Activated CD8-positive, alpha-beta memory T cell treated with anti-CD3 and anti-CD28 coated beads, Interleukin-2, amount 50 U/mL, for 48 hours (primary cell): ENCODE results near the gene RIMBP2.

ENCODE experiments used
- DNase-seq: peaks from one replicate; pipeline ENCODE4 v3.0.0-alpha.2; 2020

Gene RIMBP2

DNA sequence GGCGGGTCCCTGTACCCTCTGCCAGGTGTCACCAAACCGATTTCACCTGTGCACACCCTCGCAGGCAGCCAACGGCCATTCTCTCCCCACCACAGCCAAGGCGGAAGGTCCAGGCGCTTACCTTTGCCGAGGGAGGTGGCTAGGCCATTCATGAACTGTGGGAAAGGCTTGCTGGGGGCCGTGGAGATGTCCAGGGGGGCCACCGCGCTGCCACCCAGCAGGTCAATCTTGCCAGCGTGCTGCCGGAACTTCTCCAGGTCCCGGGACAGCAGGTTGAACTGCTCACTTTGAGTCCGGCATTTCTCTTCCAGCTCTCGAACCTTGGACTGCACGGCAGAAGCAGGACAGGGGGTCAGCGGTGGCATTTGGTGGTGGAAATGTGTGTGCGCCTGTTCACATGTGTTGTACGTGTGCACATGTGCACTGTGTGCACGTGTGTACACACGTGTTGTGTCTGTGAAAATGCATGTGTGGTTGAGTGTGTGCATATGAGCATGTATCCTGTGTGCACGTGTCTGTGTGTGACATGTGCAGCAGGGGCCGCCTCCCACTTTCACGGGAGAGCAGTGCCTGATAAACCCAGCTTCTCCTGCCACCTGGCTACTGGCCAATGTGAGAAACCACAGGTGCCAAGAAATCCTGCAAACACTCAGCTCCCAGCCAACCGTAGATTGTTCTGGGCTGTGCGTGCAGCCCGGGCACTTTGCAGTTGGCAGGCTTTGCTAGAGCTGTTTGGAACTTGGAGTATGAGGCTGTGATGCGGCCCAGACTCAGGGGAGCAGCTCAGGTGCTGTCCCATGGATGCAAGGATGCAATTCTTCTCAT is 259.5 kb downstream of the RIMBP2 start:
- DNase-seq, result no peak

DNA sequence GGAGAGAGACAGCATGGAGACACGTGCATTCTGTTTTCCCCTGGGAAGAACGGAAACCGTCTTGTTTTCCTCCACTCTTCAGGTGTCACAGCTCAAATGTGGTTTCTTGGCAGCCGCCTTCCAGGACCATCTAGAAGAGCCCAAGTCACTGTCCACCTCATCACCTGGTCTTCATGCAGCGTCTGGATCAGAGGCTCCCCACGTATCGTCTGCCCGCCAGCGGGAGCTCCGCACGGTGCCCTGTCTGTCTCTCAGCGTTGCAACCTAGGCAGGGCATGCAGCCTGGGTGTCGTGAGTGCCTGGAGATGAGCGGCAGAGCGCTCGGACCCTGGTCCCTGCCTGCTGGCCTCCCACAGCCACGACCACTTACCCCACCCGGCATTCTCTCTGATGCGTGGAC is 260.9 kb downstream of the RIMBP2 start:
- DNase-seq, result no peak

DNA sequence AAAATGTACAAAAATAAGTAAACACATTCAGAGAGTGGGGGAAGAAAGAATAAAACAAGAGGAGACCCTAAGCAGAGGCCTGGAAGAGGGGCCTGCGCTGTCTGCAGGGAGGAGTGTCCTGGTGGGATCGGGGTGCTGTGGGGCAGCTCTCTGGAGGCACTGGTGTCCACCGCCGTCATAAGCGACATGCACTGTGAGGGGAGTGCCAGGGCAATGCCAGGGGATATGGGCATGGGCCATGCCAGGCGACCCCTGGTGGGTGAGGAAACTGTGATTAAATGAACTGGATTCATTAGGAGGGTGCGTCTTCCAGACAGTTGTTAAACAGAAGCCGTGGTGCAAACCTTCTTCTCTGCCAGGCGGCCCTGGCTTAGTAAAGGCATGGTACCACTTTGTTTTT is 261.8 kb downstream of the RIMBP2 start:
- no peak for DNase-seq

DNA sequence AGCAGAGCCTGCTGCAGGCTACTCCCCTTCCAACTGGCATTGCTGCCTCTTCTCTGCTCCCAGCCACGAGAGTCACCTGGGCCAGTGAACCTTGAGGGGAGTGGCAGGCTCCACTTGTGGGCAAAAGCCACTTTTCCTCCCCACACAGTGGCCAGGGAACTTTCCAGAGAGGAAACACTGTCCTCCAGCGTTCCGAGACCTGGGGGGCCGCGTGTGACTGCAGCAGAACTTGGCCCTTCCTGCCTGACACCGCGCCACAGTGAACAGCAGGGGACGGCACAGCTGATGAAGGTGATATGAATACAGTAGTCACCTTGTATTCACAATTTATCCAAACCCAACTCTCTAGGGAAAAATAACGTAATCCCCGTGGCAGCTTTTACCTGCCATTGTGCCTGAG is 263.6 kb downstream of the RIMBP2 start:
- DNase-seq, result no peak

DNA sequence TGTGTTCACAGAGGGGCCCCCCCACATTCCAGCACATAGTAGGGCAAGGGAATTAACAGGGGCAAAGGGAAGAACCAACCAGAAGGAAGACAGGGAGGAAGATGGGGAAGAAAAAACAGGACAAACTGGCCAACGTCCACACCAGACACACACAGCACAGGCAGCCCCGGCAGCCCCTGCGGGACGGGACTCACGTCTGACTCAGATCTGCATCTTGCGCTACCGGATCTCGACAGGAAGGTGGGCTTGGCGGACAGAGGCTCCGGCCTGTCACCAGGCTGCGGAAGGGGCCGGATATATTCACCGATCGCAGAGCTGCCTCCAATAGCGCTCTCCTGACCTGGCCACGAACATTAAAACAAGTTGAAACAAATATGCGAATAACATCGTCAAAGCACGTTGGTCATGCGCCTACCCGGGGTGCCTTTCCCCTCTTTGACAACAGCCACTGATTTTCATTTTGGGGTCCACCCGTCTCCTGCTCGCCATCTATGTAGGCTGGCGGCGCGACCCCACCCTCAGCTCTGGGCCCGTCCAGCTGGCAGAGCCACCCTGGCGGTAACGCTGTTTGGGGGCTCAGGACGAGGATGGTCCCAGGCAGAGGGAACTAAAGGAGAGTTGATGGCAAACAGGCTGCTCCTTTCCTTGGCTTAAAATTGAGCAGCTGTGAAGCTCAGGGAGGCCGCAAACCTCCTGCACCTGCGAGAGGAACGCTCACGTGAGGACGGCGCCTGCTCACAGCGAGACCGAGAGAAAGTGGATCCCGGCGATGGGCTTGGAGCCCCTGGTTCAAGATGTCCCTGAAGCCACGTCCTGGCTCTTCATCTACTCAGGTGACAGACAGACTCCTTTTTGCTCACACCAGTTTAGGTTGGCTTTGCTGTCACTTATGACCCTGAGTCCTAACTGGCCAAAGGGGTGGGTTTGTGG is 264.8 kb downstream of the RIMBP2 start:
- no peak for DNase-seq

DNA sequence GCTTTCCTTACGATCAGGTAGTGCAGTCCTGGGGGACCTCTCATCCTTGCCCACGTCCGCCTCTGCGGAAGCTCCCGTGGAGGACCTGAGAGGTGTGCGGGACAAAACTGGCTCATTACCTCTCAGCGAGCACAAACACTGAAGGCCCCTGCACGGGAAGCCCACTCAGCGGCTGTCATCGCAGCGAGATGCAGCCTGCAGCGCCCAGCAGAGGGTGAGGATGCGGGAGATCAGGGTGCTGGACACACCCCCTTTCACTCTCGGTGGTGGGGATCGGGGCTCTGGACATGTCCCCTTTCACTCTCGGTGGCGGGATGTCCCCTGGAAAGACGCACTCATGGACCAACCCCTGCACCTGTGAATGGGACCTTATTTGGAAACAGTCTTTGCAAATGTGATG is 266.8 kb downstream of the RIMBP2 start:
- DNase-seq, result no peak

DNA sequence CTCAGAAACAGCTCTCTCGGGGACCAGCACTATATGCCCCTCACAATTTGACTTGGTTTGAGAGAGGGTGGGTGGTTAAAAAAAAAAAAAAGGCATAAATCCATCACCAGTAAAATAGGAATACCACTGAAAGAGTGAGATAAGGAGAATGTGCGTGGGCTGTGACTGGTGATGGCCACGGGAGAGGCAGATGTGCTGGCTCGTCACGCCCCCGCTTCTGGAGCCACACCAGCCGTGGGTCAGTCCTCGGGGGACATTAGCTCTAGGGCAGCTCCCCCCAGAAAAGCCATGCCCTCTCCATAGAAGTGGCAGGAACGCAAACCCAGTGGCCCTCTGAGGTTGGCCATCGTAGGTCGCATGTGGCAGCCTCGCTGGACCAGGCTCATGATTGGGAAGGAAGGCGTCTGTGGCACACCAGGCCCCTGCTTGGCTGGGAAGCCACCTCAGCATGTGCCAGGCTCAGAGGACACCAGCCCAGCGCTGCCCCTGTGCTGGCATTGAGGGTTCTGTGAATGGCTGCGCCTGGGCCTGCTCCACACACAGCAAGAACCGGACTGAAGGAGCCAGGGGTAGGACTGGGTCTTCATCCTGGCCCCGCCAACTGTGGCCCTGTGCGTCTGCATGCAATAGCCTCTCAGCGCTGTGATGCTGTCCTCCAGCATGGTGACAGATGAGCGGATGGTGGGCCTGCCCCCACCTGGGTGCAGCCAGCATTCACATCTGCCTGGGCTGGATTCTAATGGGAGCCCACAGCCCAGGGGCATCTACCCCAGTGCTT is 267.9 kb downstream of the RIMBP2 start:
- no peak for DNase-seq

DNA sequence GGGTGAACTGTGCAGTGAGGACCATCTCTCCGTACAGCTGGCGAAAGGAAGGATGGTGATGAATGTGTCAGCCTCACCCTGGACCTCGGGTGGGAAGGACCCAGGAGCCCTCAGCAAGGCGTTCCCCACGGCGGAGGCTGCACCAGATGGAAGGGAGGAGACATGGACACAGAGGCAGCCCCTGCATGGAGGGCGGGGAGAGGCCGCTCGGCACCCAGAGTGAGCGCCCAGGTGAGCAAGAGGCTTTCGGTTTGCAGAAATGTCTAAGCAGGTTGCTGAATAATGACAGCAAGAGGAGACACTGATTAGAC is 268.5 kb downstream of the RIMBP2 start:
- DNase-seq, result no peak

DNA sequence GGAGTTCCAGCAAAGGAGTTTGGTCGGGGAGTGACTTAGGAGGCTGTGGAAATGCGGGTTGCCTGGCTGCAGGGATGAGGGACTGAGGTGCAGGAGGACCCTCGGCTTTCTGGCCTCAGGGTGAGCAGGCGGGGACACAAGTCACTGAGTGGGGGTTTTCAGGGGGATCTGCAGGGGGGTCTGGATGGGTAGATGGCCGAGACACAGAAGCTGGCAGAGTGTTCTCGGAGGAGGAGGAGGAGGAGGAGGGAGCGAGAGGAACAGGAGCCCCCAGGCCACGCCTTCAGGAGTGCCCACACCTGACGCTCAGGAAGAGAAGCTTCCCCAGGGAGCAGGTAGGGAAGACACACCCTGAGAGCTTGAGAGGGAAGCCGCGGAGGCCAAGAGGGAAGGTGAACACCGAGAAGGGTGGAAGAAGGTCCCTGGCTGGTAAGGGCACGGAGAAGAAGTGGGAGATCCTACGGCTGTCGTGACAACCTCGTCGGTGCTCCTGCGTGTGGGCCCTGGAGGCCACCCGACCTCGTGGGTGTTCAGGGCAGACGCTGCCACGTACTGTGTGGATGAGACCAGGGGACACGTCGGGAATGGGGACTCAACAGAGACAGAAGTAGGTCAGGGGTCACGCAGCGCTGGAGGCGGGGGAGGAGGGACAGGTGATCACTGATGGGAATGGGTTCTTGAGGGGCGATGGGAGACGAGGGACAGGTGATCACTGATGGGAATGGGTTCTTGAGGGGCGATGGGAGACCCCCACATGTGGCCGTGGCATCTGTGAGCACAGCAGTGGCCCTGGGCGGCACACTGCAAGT is 269.0 kb downstream of the RIMBP2 start:
- no peak for DNase-seq

DNA sequence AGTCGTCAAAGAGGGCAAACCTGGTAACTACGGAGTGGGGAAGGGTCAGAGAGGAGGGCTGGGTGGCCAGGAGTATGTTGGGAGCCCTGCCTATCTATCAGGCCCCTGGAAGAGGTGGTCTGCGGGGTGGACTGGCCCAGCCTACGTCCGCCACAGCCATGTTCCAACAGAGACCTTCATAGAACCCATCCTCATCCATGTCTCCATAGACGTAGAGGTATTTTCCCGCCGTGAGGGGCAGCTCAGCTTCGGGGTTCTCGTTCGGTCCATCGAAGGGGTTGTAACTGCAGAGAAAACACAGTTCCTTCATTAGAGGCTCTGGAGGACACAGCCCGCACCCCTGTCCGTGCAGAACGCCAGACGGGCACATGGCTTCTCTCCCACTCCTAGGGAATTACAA is 271.1 kb downstream of the RIMBP2 start:
- no peak for DNase-seq

DNA sequence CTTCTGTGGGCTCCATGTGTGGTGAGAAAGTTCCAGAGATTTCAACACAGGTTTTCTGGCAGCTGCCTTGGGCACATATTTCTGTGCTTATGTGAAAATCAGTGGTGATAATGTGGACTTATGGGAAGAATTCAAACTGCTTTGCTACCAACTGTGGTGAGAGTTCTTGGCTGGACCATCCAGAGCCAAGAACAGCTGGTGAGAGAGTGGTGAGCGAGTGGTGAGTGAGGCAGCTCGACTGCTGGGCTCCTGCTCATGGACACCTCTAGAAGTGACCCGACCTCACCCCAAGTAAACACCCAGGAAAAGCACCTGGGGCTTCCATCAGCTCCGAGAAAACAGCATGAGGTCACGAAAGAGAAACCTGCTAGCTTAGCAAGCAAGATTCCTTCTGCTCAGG is 272.0 kb downstream of the RIMBP2 start:
- no peak for DNase-seq

DNA sequence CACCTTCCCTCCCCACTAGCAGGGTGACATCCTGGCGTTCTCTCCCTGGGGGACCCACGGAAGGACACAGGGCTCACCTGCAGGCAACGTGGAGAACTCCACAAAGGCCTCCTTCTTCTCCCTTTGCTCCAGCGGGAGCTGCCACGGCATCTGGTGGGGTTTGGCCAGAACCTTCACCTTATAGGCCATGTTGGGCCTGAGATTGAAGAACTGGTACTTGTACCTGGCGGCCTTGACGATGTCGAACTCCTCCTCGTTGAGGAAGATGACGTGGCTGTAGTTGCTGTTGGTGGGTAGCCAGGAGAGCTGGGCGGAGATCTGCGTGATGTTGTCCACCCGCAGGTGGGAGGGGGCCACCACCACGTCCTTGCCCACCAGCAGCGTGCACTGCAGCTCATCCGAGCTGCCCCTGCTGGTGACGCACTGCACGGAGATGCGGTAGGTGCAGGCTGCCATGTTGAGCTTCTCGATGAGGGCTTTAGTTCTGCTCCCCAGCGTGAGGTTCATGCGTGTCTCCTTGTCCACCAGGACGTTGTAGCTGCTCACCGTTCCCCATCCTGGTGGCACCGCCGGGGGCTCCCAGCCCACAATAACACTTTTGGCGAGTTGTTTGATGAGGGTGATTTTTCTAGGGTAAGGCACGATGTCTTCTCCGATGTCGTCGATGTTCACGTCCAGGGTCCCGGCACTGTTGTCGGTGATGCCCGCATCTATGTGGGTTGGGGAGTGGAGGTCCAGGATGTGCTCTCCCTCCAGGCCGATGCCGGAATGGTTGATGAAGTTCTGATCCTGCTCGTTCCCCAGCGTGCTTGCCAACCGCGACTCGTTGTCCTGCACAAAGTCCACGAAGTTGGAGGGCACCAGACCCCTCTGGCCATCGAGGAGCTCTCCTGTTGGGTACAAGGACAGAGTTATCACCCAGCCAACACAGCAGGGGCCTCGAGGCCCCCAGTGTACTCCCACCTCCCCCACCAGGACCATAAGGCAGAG is 274.0 kb downstream of the RIMBP2 start:
- no peak for DNase-seq

DNA sequence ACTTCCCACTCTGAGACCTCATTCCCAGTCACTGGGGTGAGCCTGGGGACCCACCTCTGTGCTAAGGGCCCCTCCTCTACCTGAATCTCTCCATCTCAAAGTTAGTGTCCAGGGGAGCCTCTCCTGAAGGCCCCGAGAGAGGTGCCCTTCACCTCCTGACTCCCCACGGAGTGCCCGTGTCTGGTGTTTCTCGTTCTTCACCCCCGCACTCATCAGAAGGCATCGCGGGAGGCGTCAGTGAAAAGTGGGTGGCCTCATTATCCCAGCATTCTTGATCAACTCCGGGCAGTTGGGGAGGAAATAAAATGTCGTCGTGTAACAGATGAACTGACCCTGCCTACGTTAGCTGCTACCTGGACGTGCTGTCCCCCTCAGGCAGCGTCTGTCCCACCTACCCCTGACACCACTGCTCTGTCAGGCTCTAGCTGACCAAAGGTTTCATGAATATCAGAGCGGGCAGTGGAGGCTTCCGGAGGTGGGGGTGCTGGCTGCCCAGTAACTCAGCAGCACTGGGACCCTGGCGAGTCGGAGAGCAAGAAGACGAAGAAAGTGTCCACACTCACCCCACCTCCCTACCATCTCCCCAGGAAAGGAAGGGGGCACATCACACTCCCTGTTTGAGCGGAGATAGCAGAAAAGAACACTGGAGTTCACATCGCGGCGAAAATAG is 275.6 kb downstream of the RIMBP2 start:
- DNase-seq, result no peak

DNA sequence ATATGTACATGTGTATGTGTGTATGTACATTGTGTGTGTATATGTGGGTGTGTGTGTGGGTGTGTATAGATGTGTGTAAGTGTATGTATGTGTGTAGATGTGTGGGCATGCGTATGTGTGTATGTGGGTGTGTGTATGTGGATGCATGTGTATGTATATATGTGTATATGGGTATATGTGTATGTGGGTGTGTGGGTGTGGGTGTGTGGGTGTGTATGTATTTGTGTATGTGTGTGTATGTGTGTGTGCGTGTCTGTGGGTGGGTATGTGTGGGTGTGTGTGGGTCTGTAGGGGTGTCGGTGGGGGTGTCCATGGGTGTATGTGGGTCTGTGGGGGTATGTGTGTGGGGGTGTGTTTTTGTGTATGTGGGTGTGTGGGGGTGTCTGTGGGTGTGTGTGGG is 276.8 kb downstream of the RIMBP2 start:
- no peak for DNase-seq

DNA sequence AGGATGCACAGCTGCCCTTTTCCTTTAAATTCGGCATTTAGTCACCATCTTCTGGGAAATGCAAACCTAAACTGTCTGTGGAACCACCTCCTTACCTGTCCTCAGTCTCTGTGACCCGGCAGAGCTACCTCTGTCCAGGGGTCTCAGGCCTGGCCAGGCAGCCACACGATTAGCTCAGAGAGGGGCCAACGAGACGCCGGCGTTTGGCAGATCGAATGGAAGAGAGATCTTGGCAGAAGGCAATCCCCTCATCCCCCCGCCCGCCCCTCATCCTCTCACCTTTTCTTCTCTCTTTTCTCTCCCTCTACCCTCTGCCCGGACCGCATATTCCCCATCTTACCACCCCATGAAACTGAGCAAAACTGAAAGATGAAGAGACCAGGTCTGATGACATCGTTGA is 277.4 kb downstream of the RIMBP2 start:
- DNase-seq, result no peak

DNA sequence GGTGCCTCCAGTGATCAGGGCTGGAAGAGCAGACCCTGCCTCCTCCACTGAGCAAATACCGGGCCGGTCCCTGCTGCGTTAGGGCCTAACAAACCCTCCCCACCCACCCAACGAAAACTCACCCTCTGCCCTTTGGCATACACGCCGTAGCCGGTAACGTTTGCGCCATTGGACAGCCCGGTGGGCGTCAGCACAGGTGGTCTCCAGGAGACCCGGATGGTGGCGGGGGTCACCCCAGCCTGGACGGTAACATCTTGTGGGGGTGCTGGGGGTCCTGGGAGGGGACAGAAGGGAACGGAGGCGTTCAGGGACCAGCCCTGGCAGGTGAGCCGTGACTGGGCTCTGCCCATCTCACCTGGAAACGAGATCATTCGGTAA is 277.9 kb downstream of the RIMBP2 start:
- no peak for DNase-seq

DNA sequence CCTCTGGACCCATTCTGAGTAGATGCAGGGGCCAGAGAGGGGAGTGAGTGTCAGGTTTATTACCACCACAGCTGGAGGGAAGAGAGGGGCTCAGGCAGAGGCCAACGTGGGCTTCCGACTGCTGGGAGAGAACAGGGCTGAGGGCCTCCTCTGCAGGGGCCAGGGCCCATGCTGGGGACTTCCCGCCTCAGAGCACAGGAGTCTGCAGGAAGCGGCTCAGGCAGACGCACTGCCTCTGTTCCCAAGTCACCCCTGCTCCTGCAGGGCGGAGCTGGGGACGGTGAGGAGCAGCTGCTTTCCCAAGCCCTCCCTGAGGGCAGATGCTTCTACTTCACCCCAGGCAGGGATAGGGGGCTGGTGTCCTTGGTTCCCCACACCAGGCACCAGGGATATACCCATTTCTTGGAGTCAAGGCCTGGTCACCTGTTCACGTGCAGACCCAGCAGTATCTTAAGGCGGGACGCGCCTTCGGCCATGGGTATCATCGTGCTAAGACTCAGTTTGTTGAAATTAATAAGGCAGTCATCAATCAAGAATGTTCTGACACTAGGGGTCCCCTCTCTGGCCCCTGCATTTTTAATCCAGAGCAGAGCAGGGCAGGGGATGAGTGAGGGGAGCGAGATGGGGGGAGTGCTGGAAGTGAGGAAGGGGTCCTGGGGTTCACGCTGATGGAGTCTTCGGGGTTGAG is 278.4 kb downstream of the RIMBP2 start:
- DNase-seq, result no peak

DNA sequence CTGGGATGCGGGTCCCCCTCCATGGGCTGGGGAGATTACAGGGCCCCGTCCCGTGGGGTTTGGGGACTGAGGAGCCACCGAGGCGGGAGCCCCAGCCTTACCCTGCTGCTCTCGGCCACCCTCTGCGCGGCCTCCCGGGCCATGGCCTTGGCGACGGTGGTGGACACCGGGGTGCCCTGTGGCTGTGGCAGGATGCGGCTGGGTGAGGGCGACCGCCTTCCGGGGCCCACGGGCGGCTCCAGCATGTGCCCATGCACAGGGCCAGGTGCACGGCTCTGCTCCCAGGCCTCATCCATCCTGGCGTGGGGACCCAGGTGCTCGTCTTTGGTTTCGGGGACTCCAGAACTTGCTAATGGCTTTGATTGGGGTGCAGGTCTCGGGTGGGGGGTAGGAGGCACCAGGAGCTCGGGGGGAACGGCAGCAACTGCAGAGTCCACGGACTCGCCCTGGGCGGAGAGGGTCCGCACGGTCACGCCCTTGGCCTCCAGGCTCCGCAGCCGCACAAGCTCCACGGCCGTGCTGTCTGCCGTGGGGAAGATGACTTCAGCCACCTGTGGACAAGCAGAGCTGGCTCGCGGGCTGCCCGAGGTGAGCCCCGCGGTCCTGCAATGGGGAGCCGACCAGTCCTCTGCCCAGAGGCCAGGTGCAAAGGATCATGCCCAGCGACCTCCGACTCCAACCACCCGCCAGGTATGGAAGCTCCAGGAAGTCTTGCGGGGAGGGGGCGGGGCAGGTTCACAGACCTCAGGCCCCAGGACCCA is 279.2 kb downstream of the RIMBP2 start:
- no peak for DNase-seq

DNA sequence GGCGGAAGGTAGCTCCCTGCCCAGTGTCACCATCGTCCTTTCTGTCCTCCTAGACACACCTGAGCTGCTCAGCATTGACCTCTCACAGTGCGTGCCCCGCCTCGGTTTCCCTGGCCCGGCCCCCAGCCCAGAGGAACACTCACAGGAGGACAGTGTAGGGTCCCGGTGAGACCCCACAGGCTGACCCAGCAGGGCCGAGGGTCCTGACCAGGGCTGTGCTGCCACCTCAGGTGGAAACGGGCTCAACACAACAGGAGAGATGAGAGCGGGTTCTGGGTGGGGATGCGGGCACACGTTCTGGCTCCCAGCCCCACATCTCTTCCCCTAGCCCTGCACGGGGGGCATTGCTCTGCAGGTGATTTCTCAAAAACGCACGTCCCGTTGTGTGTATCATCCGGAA is 280.3 kb downstream of the RIMBP2 start:
- DNase-seq, result no peak
